SK-N-SH (cell line): ENCODE measurements around the gene POU6F2.

Experiments used
- CHD2 ChIP-seq: fragments of 150-350 bp; IDR thresholded peaks from 2 replicates; pipeline ENCODE4 v1.6.1; 2018; ENCODE audit warnings: low read length; ENCODE audit not compliant: partially characterized antibody
- CTCF ChIP-seq: fragments of 200-600 bp; sonication (generic); IDR thresholded peaks from 2 replicates; pipeline ENCODE4 v1.6.1; 2017; ENCODE audit warnings: antibody characterized with exemption, mild to moderate bottlenecking, moderate library complexity
- EP300 ChIP-seq, 2 experiments: IDR thresholded peaks; 2 replicates each; pipeline versions ENCODE4 v1.4.0 to v1.6.1; 2012; ENCODE audit warnings: borderline replicate concordance in 1 of 2, low read depth in 1 of 2, low read length in 1 of 2
- EZH2phosphoT487 ChIP-seq: fragments of 200-600 bp; sonication (generic); IDR thresholded peaks from 2 replicates; pipeline ENCODE4 v1.6.1; 2017; ENCODE audit warnings: low read depth, mixed run types, mild to moderate bottlenecking, antibody characterized with exemption, moderate library complexity, borderline replicate concordance
- FOXJ3 ChIP-seq: sonication (generic); formaldehyde crosslinking; IDR thresholded peaks from 2 replicates; pipeline ENCODE4 v1.5.1; 2020; ENCODE audit warnings: mild to moderate bottlenecking, missing genetic modification reagents
- FOXM1 ChIP-seq: IDR thresholded peaks from 2 replicates; pipeline ENCODE4 v1.4.0; 2012; ENCODE audit warnings: low read depth, mild to moderate bottlenecking
- JUND ChIP-seq: IDR thresholded peaks from 2 replicates; pipeline ENCODE4 v1.4.0; 2012
- NRF1 ChIP-seq: IDR thresholded peaks from 2 replicates; pipeline ENCODE4 v1.6.1; 2012; ENCODE audit warnings: low read depth, mild to moderate bottlenecking, low read length
- POLR2AphosphoS5 ChIP-seq: IDR thresholded peaks from 2 replicates; pipeline ENCODE4 v1.6.1; 2012; ENCODE audit warnings: low read depth, low read length
- RAD21 ChIP-seq: IDR thresholded peaks from 2 replicates; pipeline ENCODE4 v1.6.1; 2012; ENCODE audit warnings: mild to moderate bottlenecking, low read length
- RCOR1 ChIP-seq: fragments of 150-350 bp; IDR thresholded peaks from 2 replicates; pipeline ENCODE4 v1.6.1; 2017; ENCODE audit warnings: antibody characterized with exemption, low read length
- REST ChIP-seq: IDR thresholded peaks from 2 replicates; pipeline ENCODE4 v1.6.1; 2012; ENCODE audit warnings: mild to moderate bottlenecking, low read depth, low read length, moderate library complexity
- RFX5 ChIP-seq: IDR thresholded peaks from 2 replicates; pipeline ENCODE4 v1.6.1; 2012; ENCODE audit warnings: mild to moderate bottlenecking, improper control_type of control experiment, low read length
- USF1 ChIP-seq: IDR thresholded peaks from 2 replicates; pipeline ENCODE4 v1.4.0; 2012; ENCODE audit warnings: low read depth, borderline replicate concordance

GRCh38 chr7:39310699-39311098, 333.0 kb downstream of the POU6F2 start:
- TF ChIP-seq CTCF (no peak), RFX5 (no peak), RCOR1 (no peak), EP300 (IDR thresholded peaks at IDR 0.05; ENCODE audit: borderline replicate concordance in 1 of 2, low read depth in 1 of 2, low read length in 1 of 2) (no peak), EZH2phosphoT487 (no peak), POLR2AphosphoS5 (no peak), RAD21 (no peak), CHD2 (no peak), NRF1 (no peak), FOXJ3 (CRISPR knock-in tag) (no peak), USF1 (no peak), REST (no peak), JUND (no peak), FOXM1 (no peak)
